Neuronal stem cell (in vitro differentiated cells): ENCODE measurements around the gene ARRDC2.
A peak's percentile ranks its signal among the peaks of the same experiment; 100 is the strongest.

Source experiments
- DNase-seq: peaks from one replicate; pipeline ENCODE4 v3.0.0-alpha.2; 2013; ENCODE audit warnings: low spot score
- H2AFZ ChIP-seq: one replicate; pipeline ENCODE4 v1.6.1; 2013; ENCODE audit warnings: mild to moderate bottlenecking, low read length, inconsistent platforms
- H2AK5ac ChIP-seq: 2 replicates; pipeline ENCODE4 v1.6.1; 2013; ENCODE audit warnings: low read depth, mild to moderate bottlenecking, inconsistent platforms, low read length, moderate library complexity, mixed read lengths
- H2BK120ac ChIP-seq: 2 replicates; pipeline ENCODE4 v1.6.1; 2013; ENCODE audit warnings: low read depth, mild to moderate bottlenecking, inconsistent platforms, low read length, moderate library complexity, mixed read lengths
- H2BK12ac ChIP-seq: one replicate; pipeline ENCODE4 v1.6.1; 2013; ENCODE audit warnings: low read length, inconsistent platforms
- H2BK15ac ChIP-seq: 2 replicates; pipeline ENCODE4 v1.6.1; 2013; ENCODE audit warnings: mild to moderate bottlenecking, low read length, inconsistent platforms, mixed read lengths
- H2BK5ac ChIP-seq: one replicate; pipeline ENCODE4 v1.6.1; 2013; ENCODE audit warnings: inconsistent platforms, mild to moderate bottlenecking, low read length, moderate library complexity
- H3K14ac ChIP-seq: one replicate; pipeline ENCODE4 v1.6.1; 2013; ENCODE audit warnings: low read length, inconsistent platforms
- H3K18ac ChIP-seq: 2 replicates; pipeline ENCODE4 v1.6.1; 2013; ENCODE audit warnings: low read length, inconsistent platforms
- H3K23ac ChIP-seq: 2 replicates; pipeline ENCODE4 v1.6.1; 2013; ENCODE audit warnings: low read depth, mild to moderate bottlenecking, mixed read lengths, low read length, inconsistent platforms; ENCODE audit not compliant: poor library complexity
- H3K27ac ChIP-seq: replicated peaks from 3 replicates; pipeline ENCODE4 v1.5.1; 2013; ENCODE audit warnings: low read length, inconsistent platforms
- H3K27me3 ChIP-seq, 3 experiments: 2 replicates each; pipeline ENCODE4 v1.6.1; 2013; ENCODE audit warnings: low read length in 3 of 3, mild to moderate bottlenecking in 2 of 3, inconsistent platforms in 1 of 3, low read depth in 1 of 3, mixed read lengths in 1 of 3, moderate library complexity in 1 of 3; ENCODE audit not compliant: control insufficient read depth in 3 of 3, insufficient read depth in 3 of 3
- H3K36me3 ChIP-seq, 2 donors: replicated peaks in 1 of 2; 2 replicates each; pipeline ENCODE4 v1.6.1; 2013; ENCODE audit warnings: low read length in 2 of 2; ENCODE audit not compliant: control insufficient read depth in 2 of 2, insufficient read depth in 2 of 2
- H3K4ac ChIP-seq: 2 replicates; pipeline ENCODE4 v1.6.1; 2013; ENCODE audit warnings: inconsistent platforms, mild to moderate bottlenecking, low read length, moderate library complexity
- H3K4me1 ChIP-seq, 2 donors: 1 replicate in 1 of 2; 2 replicates in 1 of 2; pipeline ENCODE4 v1.6.1; 2013; ENCODE audit warnings: low read length in 2 of 2, low read depth in 1 of 2; ENCODE audit not compliant: control insufficient read depth in 2 of 2, insufficient read depth in 1 of 2
- H3K4me2 ChIP-seq: one replicate; pipeline ENCODE4 v1.6.1; 2013; ENCODE audit warnings: mild to moderate bottlenecking, low read length, inconsistent platforms; ENCODE audit not compliant: insufficient read depth, poor library complexity, severe bottlenecking
- H3K4me3 ChIP-seq, 2 donors: 2 replicates each; pipeline ENCODE4 v1.5.1; 2013; ENCODE audit warnings: low read length in 2 of 2, mild to moderate bottlenecking in 2 of 2, inconsistent platforms in 1 of 2, moderate library complexity in 1 of 2
- H3K79me1 ChIP-seq: one replicate; pipeline ENCODE4 v1.6.1; 2013; ENCODE audit warnings: low read depth, mild to moderate bottlenecking, inconsistent platforms, low read length, moderate library complexity
- H3K9ac ChIP-seq: one replicate; pipeline ENCODE4 v1.6.1; 2013; ENCODE audit warnings: mild to moderate bottlenecking, low read depth, low read length, inconsistent platforms; ENCODE audit not compliant: poor library complexity
- H3K9me3 ChIP-seq, 2 donors: replicated peaks in 1 of 2; 2 replicates each; pipeline versions ENCODE3 to v1.6.1; 2013; ENCODE audit warnings: low read length in 2 of 2, mild to moderate bottlenecking in 2 of 2, inconsistent platforms in 1 of 2, low read depth in 1 of 2, mixed read lengths in 1 of 2, moderate library complexity in 1 of 2; ENCODE audit not compliant: control insufficient read depth in 2 of 2, insufficient read depth in 1 of 2
- H4K8ac ChIP-seq: one replicate; pipeline ENCODE4 v1.6.1; 2013; ENCODE audit warnings: low read depth, mild to moderate bottlenecking, inconsistent platforms, low read length, moderate library complexity
- H4K91ac ChIP-seq: one replicate; pipeline ENCODE4 v1.6.1; 2013; ENCODE audit warnings: low read length, low read depth, mild to moderate bottlenecking, inconsistent platforms; ENCODE audit not compliant: poor library complexity
- WGBS, 2 donors: extraction: QIAGEN DNeasy Blood & Tissue Kit; methylation state at CpG; one replicate each; pipeline ENCODE4 v1.1.7; 2013; ENCODE audit warnings: missing lambda C conversion rate in 2 of 2, mixed read lengths in 1 of 2; ENCODE audit not compliant: insufficient read length in 2 of 2, insufficient replicate concordance in 1 of 2; ENCODE audit errors: extremely low coverage in 2 of 2; 5-methylcytosine and 5-hydroxymethylcytosine counted together

Gene ARRDC2

DNA sequence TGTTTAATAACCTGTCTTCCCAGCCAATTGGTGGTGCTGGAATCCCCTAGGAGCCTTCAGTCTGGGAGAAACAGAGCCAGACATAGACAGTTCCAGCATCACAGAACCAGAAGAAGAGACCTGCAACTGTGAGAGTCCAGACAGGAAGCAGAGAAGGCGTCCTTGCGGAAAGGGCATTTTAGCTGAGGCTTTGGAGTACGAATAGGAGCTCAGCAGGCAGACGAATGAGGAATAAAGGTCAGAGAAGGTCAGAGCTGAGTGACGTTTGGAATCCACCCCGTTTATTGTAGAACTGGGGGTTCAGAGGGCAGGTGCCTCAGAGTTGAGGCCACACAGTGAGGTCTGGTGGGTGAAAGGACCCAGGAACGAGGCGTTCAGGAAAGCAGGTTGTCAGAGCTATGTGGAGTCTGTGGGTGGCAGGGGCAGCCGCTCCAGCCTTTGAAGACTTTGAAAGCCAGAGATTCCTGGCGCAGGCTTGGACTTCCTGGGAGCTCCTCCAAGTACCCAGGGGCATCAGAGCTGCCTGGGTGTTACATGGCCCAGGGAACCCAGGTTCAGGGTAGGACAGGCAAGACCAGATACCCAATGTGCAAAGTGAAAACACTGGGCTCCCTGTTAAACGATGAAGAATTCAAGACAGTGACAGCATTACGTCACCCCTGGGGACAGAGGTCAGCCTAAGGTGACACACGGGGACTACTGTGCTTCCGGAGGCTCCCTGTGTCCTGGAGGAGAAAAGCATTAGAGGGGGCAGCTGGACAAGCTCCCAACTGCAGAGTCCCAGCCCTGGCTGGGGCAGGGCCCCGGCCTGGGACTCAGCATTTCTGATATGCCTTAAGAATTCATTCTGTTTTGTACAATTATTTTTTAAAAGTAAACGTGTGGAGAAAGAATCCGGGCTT, 5.5 kb downstream of the ARRDC2 start:
- Histone ChIP-seq H2AK5ac (no peak overlapping the region), H2BK12ac (no peak overlapping the region), H3K9me3 (no peaks in the 10 kb centered on the region), H4K91ac (no peak overlapping the region), H2AFZ (peak overlapping the region; percentile 6), H3K4ac (no peak overlapping the region), H3K27ac (peak overlapping the region; percentile 2), H4K8ac (no peak overlapping the region), H3K4me1 (peaks cover 12 to 16% of the 10 kb centered on the region in 2 donors), H3K36me3 (no peaks in the 10 kb centered on the region), H3K4me3 (no peak overlapping the region), H3K18ac (no peak overlapping the region), H3K9ac (no peak overlapping the region), H3K79me1 (no peaks in the 10 kb centered on the region), H3K4me2 (no peak overlapping the region), H2BK5ac (no peak overlapping the region), H3K14ac (no peak overlapping the region), H2BK120ac (no peak overlapping the region), H2BK15ac (no peak overlapping the region), H3K27me3 (no peaks in the 10 kb centered on the region), H3K23ac (no peak overlapping the region)
- no CpG with 5 or more reads among the region's 17 CpGs for WGBS, 2 donors
- DNase-seq = no peak

DNA sequence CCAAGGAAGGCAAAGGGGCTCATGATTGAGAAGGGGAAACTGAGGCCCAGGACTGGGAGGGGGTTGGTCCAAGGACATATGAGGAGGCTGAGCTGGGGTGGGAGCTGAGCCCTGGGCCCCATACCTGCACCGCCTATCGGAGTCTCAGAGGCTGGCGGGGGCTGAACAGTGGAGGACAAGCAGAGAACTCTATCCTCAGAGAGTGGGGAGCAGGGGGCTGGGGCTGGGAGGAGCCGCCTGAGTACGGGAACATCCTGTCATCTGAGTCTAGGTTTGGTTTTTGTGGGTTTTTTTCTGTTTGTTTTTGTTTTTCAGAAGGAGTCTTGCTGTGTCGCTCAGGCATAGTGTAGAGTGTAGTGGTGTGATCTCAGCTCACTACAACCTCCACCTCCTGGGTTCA, 6.2 kb downstream of the ARRDC2 start:
- no CpG with 5 or more reads among the region's 6 CpGs for WGBS, 2 donors
- Histone ChIP-seq H4K8ac (no peak overlapping the region), H3K23ac (no peak overlapping the region), H2BK12ac (no peak overlapping the region), H3K18ac (no peak overlapping the region), H2BK120ac (no peak overlapping the region), H2AFZ (no peak overlapping the region), H3K9ac (no peak overlapping the region), H3K36me3 (no peaks in the 10 kb centered on the region), H3K4me2 (no peak overlapping the region), H3K27ac (no peak overlapping the region), H4K91ac (no peak overlapping the region), H3K4ac (no peak overlapping the region), H2BK15ac (no peak overlapping the region), H3K14ac (no peak overlapping the region), H3K4me1 (peaks cover 12 to 16% of the 10 kb centered on the region in 2 donors), H3K9me3 (no peaks in the 10 kb centered on the region), H3K27me3 (no peaks in the 10 kb centered on the region), H2BK5ac (no peak overlapping the region), H3K4me3 (no peak overlapping the region), H3K79me1 (no peaks in the 10 kb centered on the region), H2AK5ac (no peak overlapping the region)
- DNase-seq = no peak

DNA sequence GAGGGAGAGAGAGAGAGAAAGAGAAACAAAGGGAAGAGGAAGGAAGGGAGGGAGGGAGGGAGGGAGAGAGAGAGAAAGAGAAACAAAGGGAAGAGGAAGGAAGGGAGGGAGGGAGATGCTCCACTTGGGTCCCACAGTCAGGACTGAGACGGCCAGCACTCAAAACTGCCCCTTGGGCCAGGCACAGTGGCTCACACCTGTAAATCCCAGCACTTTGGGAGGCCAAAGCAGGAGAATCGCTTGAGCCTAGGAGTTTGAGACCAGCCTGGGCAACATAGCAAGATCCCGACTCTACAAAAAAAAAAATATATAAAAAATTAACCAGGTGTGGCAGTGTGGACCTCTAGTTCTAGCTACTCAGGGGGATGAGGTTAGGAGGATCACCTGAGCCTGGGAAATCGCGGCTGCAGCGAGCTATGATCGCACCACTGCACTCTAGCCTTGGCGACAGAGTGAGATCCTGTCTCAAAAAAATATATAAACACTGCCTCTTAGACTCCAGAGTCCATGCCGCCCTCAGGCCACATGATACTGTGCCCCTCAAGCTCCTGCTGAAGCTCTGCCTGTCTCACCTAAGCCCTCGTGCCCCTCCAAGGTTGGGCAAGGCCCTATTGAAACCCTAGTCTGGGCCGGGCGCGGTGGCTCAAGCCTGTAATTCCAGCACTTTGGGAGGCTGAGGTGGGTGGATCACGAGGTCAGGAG, 8.4 kb downstream of the ARRDC2 start:
- WGBS, 2 donors = no CpG with 5 or more reads among the region's 14 CpGs
- H3K4ac ChIP-seq = no peak overlapping the region
- no peak overlapping the region for H3K9ac ChIP-seq
- H3K27me3 ChIP-seq = no peaks in the 10 kb centered on the region
- H3K14ac ChIP-seq = no peak overlapping the region
- no peak overlapping the region for H3K4me2 ChIP-seq
- no peak overlapping the region for H4K91ac ChIP-seq
- no peak overlapping the region for H3K27ac ChIP-seq
- no peak overlapping the region for H3K4me3 ChIP-seq
- H3K79me1 ChIP-seq = no peaks in the 10 kb centered on the region
- no peak overlapping the region for H4K8ac ChIP-seq
- no peak overlapping the region for H2AK5ac ChIP-seq
- H2BK15ac ChIP-seq = no peak overlapping the region
- no peak overlapping the region for H3K18ac ChIP-seq
- H3K36me3 ChIP-seq = no peaks in the 10 kb centered on the region
- H2BK5ac ChIP-seq = no peak overlapping the region
- H3K4me1 ChIP-seq = peaks cover 12 to 16% of the 10 kb centered on the region in 2 donors
- no peak for DNase-seq
- no peak overlapping the region for H2AFZ ChIP-seq
- no peaks in the 10 kb centered on the region for H3K9me3 ChIP-seq
- H2BK120ac ChIP-seq = no peak overlapping the region
- no peak overlapping the region for H2BK12ac ChIP-seq
- H3K23ac ChIP-seq = no peak overlapping the region
